ENCODE results near the gene PBX1.

The PBX1 gene

GRCh38 chr1:164803366-164803765 is 244.4 kb downstream of the PBX1 start:
- Histone ChIP-seq H3K9me3 (ENCODE audit: low read length) (no peaks in the 10 kb centered on the region), H3K27ac (ENCODE audit: low read depth, low read length) (no peak overlapping the region), H3K4me3 (ENCODE audit: low read depth in 1 of 2, low read length in 2 of 2) (no peak overlapping the region), H3K4me1 (ENCODE audit: insufficient read depth, low read length) (peaks cover 32% of the 10 kb centered on the region), H3K27me3 (ENCODE audit: control insufficient read depth in 1 of 2, insufficient read depth in 2 of 2, low read length in 2 of 2) (no peaks in the 10 kb centered on the region), H3K36me3 (ENCODE audit: insufficient read depth, low read length) (peaks cover 32% of the 10 kb centered on the region), H3K9ac (ENCODE audit: low read length) (no peak overlapping the region)

DNA sequence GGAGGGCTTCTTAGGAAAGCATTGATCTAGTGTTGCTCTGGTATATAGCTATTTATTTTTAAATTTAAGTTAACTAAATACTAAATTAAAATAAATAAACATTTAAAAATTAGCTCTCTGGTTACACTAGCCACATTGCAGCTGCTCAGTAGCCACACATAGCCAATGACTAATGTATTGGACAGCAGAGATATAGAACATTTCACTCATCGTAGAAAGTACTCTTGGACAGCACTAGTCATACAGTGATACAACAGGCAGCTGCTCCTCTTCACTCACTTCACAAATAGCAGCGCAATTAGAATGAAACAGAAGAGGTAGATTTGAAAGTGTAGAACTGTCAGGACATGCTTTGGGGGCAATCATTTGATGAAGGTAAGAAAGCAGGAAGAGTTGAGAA is 245.4 kb downstream of the PBX1 start:
- Histone ChIP-seq H3K9ac (ENCODE audit: low read length) (no peak overlapping the region), H3K4me1 (ENCODE audit: insufficient read depth, low read length) (peaks cover 32% of the 10 kb centered on the region), H3K27me3 (ENCODE audit: control insufficient read depth in 1 of 2, insufficient read depth in 2 of 2, low read length in 2 of 2) (no peaks in the 10 kb centered on the region), H3K36me3 (ENCODE audit: insufficient read depth, low read length) (peaks cover 37% of the 10 kb centered on the region), H3K9me3 (ENCODE audit: low read length) (no peaks in the 10 kb centered on the region), H3K27ac (ENCODE audit: low read depth, low read length) (no peak overlapping the region), H3K4me3 (ENCODE audit: low read depth in 1 of 2, low read length in 2 of 2) (no peak overlapping the region)

DNA sequence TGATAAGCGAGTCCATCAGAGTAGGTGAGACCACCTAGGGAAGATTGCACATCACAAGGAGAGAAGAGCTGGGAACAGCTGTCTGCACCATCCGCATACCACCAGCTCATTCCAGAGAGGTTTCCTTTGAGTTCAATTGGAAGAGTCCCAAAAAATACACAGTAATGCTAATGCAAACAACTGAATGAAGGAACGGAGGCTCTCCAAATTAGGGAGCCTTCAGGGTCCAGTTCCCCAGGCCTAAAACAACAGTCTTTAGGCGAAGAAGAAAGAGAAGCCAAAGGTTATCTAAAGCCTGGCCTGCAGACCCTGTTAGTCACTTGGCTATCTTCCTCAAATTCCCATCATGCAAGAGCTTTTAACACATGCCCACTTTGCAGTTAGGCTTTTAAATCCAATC is 246.4 kb downstream of the PBX1 start:
- no peak overlapping the region for H3K27ac ChIP-seq (ENCODE audit: low read depth, low read length)
- peaks cover 33% of the 10 kb centered on the region for H3K36me3 ChIP-seq (ENCODE audit: insufficient read depth, low read length)
- H3K9ac ChIP-seq (ENCODE audit: low read length) = no peak overlapping the region
- H3K4me3 ChIP-seq (ENCODE audit: low read depth in 1 of 2, low read length in 2 of 2) = no peak overlapping the region
- no peaks in the 10 kb centered on the region for H3K9me3 ChIP-seq (ENCODE audit: low read length)
- peaks cover 36% of the 10 kb centered on the region for H3K4me1 ChIP-seq (ENCODE audit: insufficient read depth, low read length)
- H3K27me3 ChIP-seq (ENCODE audit: control insufficient read depth in 1 of 2, insufficient read depth in 2 of 2, low read length in 2 of 2) = no peaks in the 10 kb centered on the region

DNA sequence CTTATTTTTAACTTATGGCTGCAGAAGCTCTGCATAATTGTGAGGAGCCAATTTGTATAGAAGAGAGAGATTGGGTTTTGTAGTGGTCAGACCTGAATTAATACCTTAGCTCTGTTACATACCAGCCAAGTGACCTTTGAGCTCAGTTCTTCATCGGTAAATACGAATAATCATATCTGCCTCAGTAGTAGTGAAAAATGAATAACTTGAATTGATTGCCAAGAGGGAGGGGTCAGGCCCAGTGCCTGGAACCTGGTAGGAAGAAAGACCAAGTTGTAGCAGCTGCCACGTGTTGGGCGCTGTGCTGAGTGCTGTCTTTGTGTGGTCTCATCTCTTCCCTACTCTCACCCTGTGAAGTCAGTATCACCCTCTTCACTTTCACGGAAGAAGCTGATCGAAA is 247.5 kb downstream of the PBX1 start:
- H3K4me3 ChIP-seq (ENCODE audit: low read depth in 1 of 2, low read length in 2 of 2) = no peak overlapping the region
- H3K36me3 ChIP-seq (ENCODE audit: insufficient read depth, low read length) = peaks cover 24% of the 10 kb centered on the region
- no peak overlapping the region for H3K9ac ChIP-seq (ENCODE audit: low read length)
- H3K27ac ChIP-seq (ENCODE audit: low read depth, low read length) = no peak overlapping the region
- H3K9me3 ChIP-seq (ENCODE audit: low read length) = no peaks in the 10 kb centered on the region
- peaks cover 36% of the 10 kb centered on the region for H3K4me1 ChIP-seq (ENCODE audit: insufficient read depth, low read length)
- no peaks in the 10 kb centered on the region for H3K27me3 ChIP-seq (ENCODE audit: control insufficient read depth in 1 of 2, insufficient read depth in 2 of 2, low read length in 2 of 2)

GRCh38 chr1:164813776-164814175 is 254.8 kb downstream of the PBX1 start:
- peaks cover 19% of the 10 kb centered on the region for H3K36me3 ChIP-seq (ENCODE audit: insufficient read depth, low read length)
- H3K9me3 ChIP-seq (ENCODE audit: low read length) = no peaks in the 10 kb centered on the region
- no peak overlapping the region for H3K4me3 ChIP-seq (ENCODE audit: low read depth in 1 of 2, low read length in 2 of 2)
- H3K27ac ChIP-seq (ENCODE audit: low read depth, low read length) = no peak overlapping the region
- no peak overlapping the region for H3K9ac ChIP-seq (ENCODE audit: low read length)
- H3K4me1 ChIP-seq (ENCODE audit: insufficient read depth, low read length) = peaks cover 28% of the 10 kb centered on the region
- H3K27me3 ChIP-seq (ENCODE audit: control insufficient read depth in 1 of 2, insufficient read depth in 2 of 2, low read length in 2 of 2) = no peaks in the 10 kb centered on the region

DNA sequence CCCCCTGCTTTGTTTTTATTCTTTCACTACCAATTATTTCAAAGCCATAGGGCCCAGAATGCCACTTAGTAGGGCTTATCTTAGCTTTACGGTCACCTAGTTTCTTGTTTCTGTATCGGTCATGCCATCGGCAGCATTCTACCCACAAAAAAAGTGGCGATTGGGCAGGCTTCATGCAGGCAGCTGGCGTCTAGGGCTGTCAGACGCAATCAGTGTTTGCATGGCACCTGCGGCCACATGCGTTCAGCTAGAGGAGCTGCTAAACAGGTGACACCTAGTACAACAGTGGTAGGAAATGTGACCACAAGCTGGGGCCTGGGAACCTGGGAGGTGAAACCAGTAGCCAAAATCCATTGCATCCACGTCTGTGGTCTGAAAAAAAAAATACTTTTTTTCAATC is 262.7 kb downstream of the PBX1 start:
- Histone ChIP-seq H3K4me1 (ENCODE audit: insufficient read depth, low read length) (peaks cover 43% of the 10 kb centered on the region), H3K4me3 (ENCODE audit: low read depth in 1 of 2, low read length in 2 of 2) (no peak overlapping the region), H3K27me3 (ENCODE audit: control insufficient read depth in 1 of 2, insufficient read depth in 2 of 2, low read length in 2 of 2) (no peaks in the 10 kb centered on the region), H3K36me3 (ENCODE audit: insufficient read depth, low read length) (peaks cover 33% of the 10 kb centered on the region), H3K9ac (ENCODE audit: low read length) (no peak overlapping the region), H3K9me3 (ENCODE audit: low read length) (no peaks in the 10 kb centered on the region), H3K27ac (ENCODE audit: low read depth, low read length) (no peak overlapping the region)

GRCh38 chr1:164823486-164824279 is 264.7 kb downstream of the PBX1 start:
- peaks cover 52% of the 10 kb centered on the region for H3K4me1 ChIP-seq (ENCODE audit: insufficient read depth, low read length)
- H3K9ac ChIP-seq (ENCODE audit: low read length) = no peak overlapping the region
- peak overlapping the region; percentile 81 for H3K27ac ChIP-seq (ENCODE audit: low read depth, low read length)
- H3K27me3 ChIP-seq (ENCODE audit: control insufficient read depth in 1 of 2, insufficient read depth in 2 of 2, low read length in 2 of 2) = no peaks in the 10 kb centered on the region
- no peak overlapping the region for H3K4me3 ChIP-seq (ENCODE audit: low read depth in 1 of 2, low read length in 2 of 2)
- no peaks in the 10 kb centered on the region for H3K9me3 ChIP-seq (ENCODE audit: low read length)
- H3K36me3 ChIP-seq (ENCODE audit: insufficient read depth, low read length) = peaks cover 37% of the 10 kb centered on the region

DNA sequence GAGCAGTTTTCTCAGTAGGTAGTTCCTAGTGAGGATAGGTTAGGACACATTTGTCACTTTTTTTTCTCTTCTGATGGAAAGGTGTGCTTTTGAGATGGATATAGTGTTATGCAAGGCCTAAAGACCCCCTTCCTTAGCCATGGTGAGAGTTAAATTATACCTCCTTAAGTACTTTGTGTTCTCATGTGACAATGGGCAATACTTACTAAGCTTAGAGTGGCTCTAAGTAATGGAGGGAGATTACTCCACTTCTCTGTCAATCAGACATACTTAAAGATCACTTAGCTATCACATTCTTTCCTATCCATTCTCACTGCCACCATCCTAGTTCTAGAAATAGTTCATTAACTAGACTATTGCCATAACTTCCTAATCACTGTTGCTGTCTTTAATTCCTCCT is 265.6 kb downstream of the PBX1 start:
- Histone ChIP-seq H3K4me1 (ENCODE audit: insufficient read depth, low read length) (peaks cover 52% of the 10 kb centered on the region), H3K9me3 (ENCODE audit: low read length) (no peaks in the 10 kb centered on the region), H3K27me3 (ENCODE audit: control insufficient read depth in 1 of 2, insufficient read depth in 2 of 2, low read length in 2 of 2) (no peaks in the 10 kb centered on the region), H3K36me3 (ENCODE audit: insufficient read depth, low read length) (peaks cover 38% of the 10 kb centered on the region), H3K27ac (ENCODE audit: low read depth, low read length) (peak overlapping the region; percentile 81), H3K4me3 (ENCODE audit: low read depth in 1 of 2, low read length in 2 of 2) (no peak overlapping the region), H3K9ac (ENCODE audit: low read length) (no peak overlapping the region)

- Histone ChIP-seq H3K9ac (ENCODE audit: low read length) (no peak overlapping the region), H3K4me1 (ENCODE audit: insufficient read depth, low read length) (peaks cover 24% of the 10 kb centered on the region), H3K4me3 (ENCODE audit: low read depth in 1 of 2, low read length in 2 of 2) (no peak overlapping the region), H3K36me3 (ENCODE audit: insufficient read depth, low read length) (peaks cover 9% of the 10 kb centered on the region), H3K9me3 (ENCODE audit: low read length) (no peaks in the 10 kb centered on the region), H3K27ac (ENCODE audit: low read depth, low read length) (no peak overlapping the region), H3K27me3 (ENCODE audit: control insufficient read depth in 1 of 2, insufficient read depth in 2 of 2, low read length in 2 of 2) (no peaks in the 10 kb centered on the region)
These were observed 271.6 kb downstream of the PBX1 start for GRCh38 chr1:164830628-164831027.

DNA sequence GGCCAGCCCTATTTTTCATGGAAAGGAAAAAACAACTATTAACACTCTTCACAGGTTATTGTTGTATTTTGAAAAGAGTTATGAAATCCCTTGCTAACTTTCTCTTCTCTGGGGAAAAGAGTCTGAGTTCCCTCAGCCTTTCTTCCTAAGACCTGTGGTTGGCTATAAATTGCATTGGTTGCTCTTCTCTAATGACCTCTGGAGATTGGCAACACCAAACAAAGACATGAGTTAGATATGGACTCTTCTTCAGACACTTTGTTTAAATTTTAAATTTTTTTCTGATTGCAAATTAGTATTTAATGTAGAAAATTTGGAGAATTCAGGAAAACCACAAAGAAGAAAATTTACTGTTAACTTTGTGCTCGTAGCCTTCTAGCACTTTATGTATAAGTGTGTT is 275.7 kb downstream of the PBX1 start:
- Histone ChIP-seq H3K27ac (ENCODE audit: low read depth, low read length) (no peak overlapping the region), H3K9ac (ENCODE audit: low read length) (no peak overlapping the region), H3K27me3 (ENCODE audit: control insufficient read depth in 1 of 2, insufficient read depth in 2 of 2, low read length in 2 of 2) (no peaks in the 10 kb centered on the region), H3K4me3 (ENCODE audit: low read depth in 1 of 2, low read length in 2 of 2) (no peak overlapping the region), H3K4me1 (ENCODE audit: insufficient read depth, low read length) (peaks cover 31% of the 10 kb centered on the region), H3K36me3 (ENCODE audit: insufficient read depth, low read length) (peaks cover 14% of the 10 kb centered on the region), H3K9me3 (ENCODE audit: low read length) (no peaks in the 10 kb centered on the region)

- Histone ChIP-seq H3K27ac (ENCODE audit: low read depth, low read length) (no peak overlapping the region), H3K4me3 (ENCODE audit: low read depth in 1 of 2, low read length in 2 of 2) (no peak overlapping the region), H3K27me3 (ENCODE audit: control insufficient read depth in 1 of 2, insufficient read depth in 2 of 2, low read length in 2 of 2) (no peaks in the 10 kb centered on the region), H3K9me3 (ENCODE audit: low read length) (no peaks in the 10 kb centered on the region), H3K4me1 (ENCODE audit: insufficient read depth, low read length) (peaks cover 47% of the 10 kb centered on the region), H3K9ac (ENCODE audit: low read length) (no peak overlapping the region), H3K36me3 (ENCODE audit: insufficient read depth, low read length) (peaks cover 23% of the 10 kb centered on the region)
These were observed 277.6 kb downstream of the PBX1 start for GRCh38 chr1:164836614-164837018.

DNA sequence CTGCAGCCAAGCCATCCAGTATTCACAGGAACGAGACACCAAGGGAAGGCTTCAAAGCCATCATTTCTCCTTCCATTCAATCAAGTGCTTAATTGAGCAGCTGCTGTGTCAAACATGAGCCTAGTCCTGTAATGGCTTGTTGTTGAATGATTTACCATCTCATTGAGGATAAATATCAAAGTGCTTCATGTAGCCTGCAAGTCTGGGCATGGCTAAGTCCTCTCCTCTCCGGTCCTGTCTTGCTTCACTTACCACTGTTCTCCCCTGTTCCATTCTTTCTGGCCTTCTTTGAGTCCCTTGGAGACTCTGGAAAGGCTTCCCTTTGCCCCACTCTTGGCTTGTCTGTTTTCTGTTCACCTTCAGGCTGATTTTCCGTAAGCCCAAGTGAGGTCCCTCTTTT is 279.8 kb downstream of the PBX1 start:
- no peak overlapping the region for H3K4me3 ChIP-seq (ENCODE audit: low read depth in 1 of 2, low read length in 2 of 2)
- no peak overlapping the region for H3K9ac ChIP-seq (ENCODE audit: low read length)
- H3K9me3 ChIP-seq (ENCODE audit: low read length) = no peaks in the 10 kb centered on the region
- peaks cover 64% of the 10 kb centered on the region for H3K4me1 ChIP-seq (ENCODE audit: insufficient read depth, low read length)
- no peaks in the 10 kb centered on the region for H3K27me3 ChIP-seq (ENCODE audit: control insufficient read depth in 1 of 2, insufficient read depth in 2 of 2, low read length in 2 of 2)
- H3K27ac ChIP-seq (ENCODE audit: low read depth, low read length) = no peak overlapping the region
- H3K36me3 ChIP-seq (ENCODE audit: insufficient read depth, low read length) = peaks cover 22% of the 10 kb centered on the region
